Esophagus squamous epithelium (tissue), 4 donors: ENCODE data around the gene ADAM19.

Experiments used
- POLR2A ChIP-seq, 4 donors: fragments of 450-650 bp; IDR thresholded peaks; one replicate each; pipeline ENCODE4 v1.6.1; 2017; ENCODE audit warnings: antibody characterized with exemption in 4 of 4, mild to moderate bottlenecking in 4 of 4, moderate library complexity in 3 of 4
- TF ChIP-seq, protein P1 (sequence below), 6 experiments: fragments of 450-650 bp in 4 of 6; fragments of 200-600 bp in 2 of 6; sonication (generic) in 2 of 6; IDR thresholded peaks; one replicate each; pipeline ENCODE4 v1.5.1; 2016 to 2019; ENCODE audit warnings: antibody characterized with exemption in 6 of 6, mild to moderate bottlenecking in 4 of 6, moderate library complexity in 4 of 6

DNA sequence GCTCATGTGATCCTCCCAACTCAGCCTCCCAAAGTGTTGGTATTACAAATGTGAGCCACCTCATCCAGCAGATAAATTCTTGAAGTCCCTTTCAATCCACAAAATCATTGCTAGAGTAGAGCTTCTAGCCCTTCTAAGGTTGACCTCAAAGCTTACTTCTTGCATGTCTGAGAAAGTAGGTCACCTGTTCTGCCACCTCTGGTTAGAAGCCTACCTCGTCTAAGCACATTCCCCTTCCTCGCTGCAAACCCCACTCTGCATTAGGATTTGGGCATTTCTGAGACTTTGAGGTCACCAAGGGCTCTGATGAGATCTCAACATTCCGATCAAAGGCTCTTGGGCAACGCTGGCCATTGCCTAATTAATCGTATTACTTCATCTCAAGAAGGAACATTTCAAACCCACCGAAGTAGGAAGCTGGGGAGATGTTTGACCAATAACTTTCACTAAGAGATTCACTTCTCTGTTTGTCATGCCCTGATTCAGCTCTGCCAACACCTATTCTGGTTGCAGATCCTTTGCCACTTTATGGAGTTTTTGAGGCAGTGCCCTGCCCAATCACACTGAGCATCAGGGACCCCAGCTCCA is 8.6 kb downstream of the ADAM19 start:
- TF ChIP-seq, protein P1, sequence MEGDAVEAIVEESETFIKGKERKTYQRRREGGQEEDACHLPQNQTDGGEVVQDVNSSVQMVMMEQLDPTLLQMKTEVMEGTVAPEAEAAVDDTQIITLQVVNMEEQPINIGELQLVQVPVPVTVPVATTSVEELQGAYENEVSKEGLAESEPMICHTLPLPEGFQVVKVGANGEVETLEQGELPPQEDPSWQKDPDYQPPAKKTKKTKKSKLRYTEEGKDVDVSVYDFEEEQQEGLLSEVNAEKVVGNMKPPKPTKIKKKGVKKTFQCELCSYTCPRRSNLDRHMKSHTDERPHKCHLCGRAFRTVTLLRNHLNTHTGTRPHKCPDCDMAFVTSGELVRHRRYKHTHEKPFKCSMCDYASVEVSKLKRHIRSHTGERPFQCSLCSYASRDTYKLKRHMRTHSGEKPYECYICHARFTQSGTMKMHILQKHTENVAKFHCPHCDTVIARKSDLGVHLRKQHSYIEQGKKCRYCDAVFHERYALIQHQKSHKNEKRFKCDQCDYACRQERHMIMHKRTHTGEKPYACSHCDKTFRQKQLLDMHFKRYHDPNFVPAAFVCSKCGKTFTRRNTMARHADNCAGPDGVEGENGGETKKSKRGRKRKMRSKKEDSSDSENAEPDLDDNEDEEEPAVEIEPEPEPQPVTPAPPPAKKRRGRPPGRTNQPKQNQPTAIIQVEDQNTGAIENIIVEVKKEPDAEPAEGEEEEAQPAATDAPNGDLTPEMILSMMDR (IDR thresholded peaks at IDR 0.05): no peak
- no peak for TF ChIP-seq POLR2A (IDR thresholded peaks at IDR 0.05)
